ENCODE measurements around the gene CLDN1.
A peak's percentile ranks its signal among the peaks of the same experiment; 100 is the strongest.

Gene CLDN1

GRCh38 chr3:190330936-190331734 is 8.9 kb upstream of the CLDN1 start:
- no peak for DNase-seq (ENCODE audit: low spot score)

GRCh38 chr3:190326930-190327329 is 4.7 kb upstream of the CLDN1 start:
- no peak for DNase-seq (ENCODE audit: low spot score)

- DNase-seq (ENCODE audit: low spot score), result no peak
Measured at GRCh38 chr3:190326361-190326760, 4.1 kb upstream of the CLDN1 start.

- no peak for DNase-seq (ENCODE audit: low spot score)
Measured at GRCh38 chr3:190325923-190326322, 3.7 kb upstream of the CLDN1 start.

- DNase-seq (ENCODE audit: low spot score), result no peak
Measured at GRCh38 chr3:190323246-190323626, 990 bp upstream of the CLDN1 start.

GRCh38 chr3:190322604-190323245 is 479 bp upstream of the CLDN1 start:
- no peak for DNase-seq (ENCODE audit: low spot score)

GRCh38 chr3:190320594-190321362 is 1.5 kb downstream of the CLDN1 start:
- no peak for DNase-seq (ENCODE audit: low spot score)

GRCh38 chr3:190319660-190320059 is 2.6 kb downstream of the CLDN1 start:
- no peak for DNase-seq (ENCODE audit: low spot score)

- DNase-seq (ENCODE audit: low spot score), result no peak
Measured at GRCh38 chr3:190318666-190319065, 3.6 kb downstream of the CLDN1 start.

GRCh38 chr3:190314741-190315140 is 7.5 kb downstream of the CLDN1 start:
- DNase-seq (ENCODE audit: low spot score), result no peak

- DNase-seq (ENCODE audit: low spot score), result no peak
Measured at GRCh38 chr3:190309414-190309813, 12.8 kb downstream of the CLDN1 start.

GRCh38 chr3:190308154-190308553 is 14.1 kb downstream of the CLDN1 start:
- no peak for DNase-seq (ENCODE audit: low spot score)

- DNase-seq (ENCODE audit: low spot score), result no peak
Measured at GRCh38 chr3:190307164-190307545, 15.1 kb downstream of the CLDN1 start.

- peak; percentile 18 for DNase-seq (ENCODE audit: low spot score)
Measured at GRCh38 chr3:190306513-190307163, 15.6 kb downstream of the CLDN1 start.

GRCh38 chr3:190306026-190306425 is 16.2 kb downstream of the CLDN1 start:
- DNase-seq (ENCODE audit: low spot score), result no peak

- DNase-seq (ENCODE audit: low spot score), result no peak
Measured at GRCh38 chr3:190305406-190305805, 16.8 kb downstream of the CLDN1 start.

- no peak for DNase-seq (ENCODE audit: low spot score)
Measured at GRCh38 chr3:190303884-190304283, 18.4 kb downstream of the CLDN1 start.

- no peak for DNase-seq (ENCODE audit: low spot score)
Measured at GRCh38 chr3:190302212-190302867, 19.9 kb downstream of the CLDN1 start.

- no peak for DNase-seq (ENCODE audit: low spot score)
Measured at GRCh38 chr3:190301591-190301990, 20.7 kb downstream of the CLDN1 start.

- DNase-seq (ENCODE audit: low spot score), result no peak
Measured at GRCh38 chr3:190299969-190300368, 22.3 kb downstream of the CLDN1 start.

- DNase-seq (ENCODE audit: low spot score), result no peak
Measured at GRCh38 chr3:190294030-190294429, 28.2 kb downstream of the CLDN1 start.

- no peak for DNase-seq (ENCODE audit: low spot score)
Measured at GRCh38 chr3:190293621-190294020, 28.6 kb downstream of the CLDN1 start.

All from CD4-positive, alpha-beta T cell treated with Interleukin-6 at 100 ng/mL for 8 hours (primary cell).